DND-41 (cell line): Measurements from ENCODE around the gene TXNDC16.

ENCODE experiments used
- CTCF ChIP-seq: IDR thresholded peaks from 2 replicates; pipeline ENCODE4 v1.5.1; 2012; ENCODE audit warnings: borderline replicate concordance, low read length, moderate library complexity, mild to moderate bottlenecking; ENCODE audit not compliant: poor library complexity, severe bottlenecking; ENCODE audit errors: extremely low read depth
- EZH2 ChIP-seq: IDR thresholded peaks from 3 replicates; pipeline ENCODE4 v1.6.1; 2012; ENCODE audit warnings: borderline replicate concordance, low read depth, mild to moderate bottlenecking, moderate library complexity, low read length, inconsistent platforms; ENCODE audit not compliant: severe bottlenecking

GRCh38 chr14:52458721-52459085, 93.6 kb downstream of the TXNDC16 start:
- no peak for TF ChIP-seq CTCF
- no peak for TF ChIP-seq EZH2
